Measurements from ENCODE around the gene VTI1B. TPM values are rescaled to one million over a fixed set of nuclear protein-coding genes. Genes with fewer than 3 reads are reported as not detected.
"Not testable (repeated sequence)": the region's sequence is repeated elsewhere in the genome, so short reads cannot be mapped to it uniquely, and the experiment has no call there.

The VTI1B gene
- total RNA-seq, 2 experiments from 2014 or later, result 41.5 to 93.3 TPM

DNA sequence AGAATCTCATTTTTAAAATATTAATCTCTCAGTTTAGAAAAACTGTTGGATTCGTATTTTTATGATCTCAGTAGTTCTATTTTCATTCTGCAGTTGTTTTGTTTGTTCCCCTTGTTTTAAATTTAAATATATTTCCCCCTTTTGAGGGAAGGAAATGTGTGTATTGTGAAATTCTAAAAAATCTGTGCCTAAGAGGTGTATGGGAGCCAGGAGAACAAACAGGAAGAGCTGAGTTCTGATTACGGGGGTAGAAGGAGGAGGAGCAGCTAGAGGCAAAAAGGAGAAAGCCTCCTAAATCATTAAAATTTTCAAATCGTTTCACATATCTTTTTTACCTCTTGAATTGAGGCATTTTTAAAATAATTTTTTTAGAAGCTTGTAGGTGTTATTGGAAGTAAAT lies 29.6 kb upstream of the VTI1B start:
- no peak overlapping the region for H3K4me3 ChIP-seq (ENCODE audit: low read depth, low read length, poor library complexity, severe bottlenecking)
- H3K79me2 ChIP-seq (ENCODE audit: insufficient read depth, low read depth, low read length), result no peaks in the 10 kb centered on the region
- H3K36me3 ChIP-seq (ENCODE audit: insufficient read depth, low read length), result no peaks in the 10 kb centered on the region
- H4K20me1 ChIP-seq (ENCODE audit: insufficient read depth, low read length), result no peaks in the 10 kb centered on the region
- H3K9me3 ChIP-seq (ENCODE audit: low read length), result peaks cover 8% of the 10 kb centered on the region; the same call in 1 of the 2 replicates
- no peak for TF ChIP-seq EZH2phosphoT487 (IDR thresholded peaks at IDR 0.05; ENCODE audit: borderline replicate concordance, low read depth, low read length)
- DNase-seq (ENCODE audit: low spot score), result no peak
- H3K4me1 ChIP-seq (ENCODE audit: insufficient read depth, low read length, poor library complexity, severe bottlenecking), result no peaks in the 10 kb centered on the region
- intact Hi-C loops (cut with micrococcal nuclease; ENCODE audit: unreplicated experiment), result loop anchor here (1.0 to 10.0 kb wide), 5 partner anchors 85 to 539 kb away; partner anchors contain the start of gene ARG2
- POLR2A ChIA-PET, result interaction anchor here (0.6 to 1.8 kb wide), 13 partner anchors 9 to 131 kb away, joined by 3 to 11 read pairs (median 5); partner anchors contain the start of genes ARG2, PIGH and RDH11
- BruUV-seq (replicated peaks), result no TSS peak
- H2AFZ ChIP-seq (ENCODE audit: low read length), result peak overlapping the region; percentile 1; the same call in 1 of the 2 replicates
- H3K27ac ChIP-seq (ENCODE audit: low read depth, low read length, poor library complexity, severe bottlenecking), result no peak overlapping the region
- no peak overlapping the region for H3K4me2 ChIP-seq (ENCODE audit: low read length)
- no peaks in the 10 kb centered on the region for H3K9me2 ChIP-seq (ENCODE audit: insufficient read depth, low read length)
- CTCF ChIA-PET (ENCODE audit: unreplicated experiment), result interaction anchor here (0.7 to 1.5 kb wide), 9 partner anchors 9 to 284 kb away, joined by 3 to 14 read pairs (median 4); partner anchors contain the start of gene PIGH

GRCh38 chr14:67701492-67701891 lies 27.1 kb upstream of the VTI1B start, which contains the start of gene RDH12:
Gene RDH12, plus strand, starts transcription at chr14:67701886. Its CDS starts 20,757 bp downstream, at chr14:67722643.
- BruUV-seq (replicated peaks); DNase-seq (ENCODE audit: low spot score); H3K79me2 ChIP-seq (ENCODE audit: insufficient read depth, low read depth, low read length); H2AFZ ChIP-seq (ENCODE audit: low read length); H3K4me3 ChIP-seq (ENCODE audit: low read depth, low read length, poor library complexity, severe bottlenecking); H3K27ac ChIP-seq (ENCODE audit: low read depth, low read length, poor library complexity, severe bottlenecking); H3K4me2 ChIP-seq (ENCODE audit: low read length); H3K9me3 ChIP-seq (ENCODE audit: low read length); H3K4me1 ChIP-seq (ENCODE audit: insufficient read depth, low read length, poor library complexity, severe bottlenecking); H3K9me2 ChIP-seq (ENCODE audit: insufficient read depth, low read length); H4K20me1 ChIP-seq (ENCODE audit: insufficient read depth, low read length); H3K36me3 ChIP-seq (ENCODE audit: insufficient read depth, low read length): not testable (repeated sequence)
- POLR2A ChIA-PET, result interaction anchor here (0.6 to 1.2 kb wide), 4 partner anchors 28 to 147 kb away, joined by 3 to 6 read pairs (median 5); no protein-coding TSS in a partner anchor
- intact Hi-C loops (cut with micrococcal nuclease; ENCODE audit: unreplicated experiment), result loop anchor here (10.0 kb wide), 2 partner anchors 177 to 537 kb away; no protein-coding TSS in a partner anchor
- CTCF ChIA-PET (ENCODE audit: unreplicated experiment), result interaction anchor here (0.6 kb wide), 1 partner anchor 15 kb away, joined by 3 read pairs; no protein-coding TSS in a partner anchor

GRCh38 chr14:67698179-67698578 lies 23.7 kb upstream of the VTI1B start:
- BruUV-seq (replicated peaks), result no TSS peak
- Histone ChIP-seq H3K79me2 (ENCODE audit: insufficient read depth, low read depth, low read length) (peaks cover 21% of the 10 kb centered on the region; the same call in 1 of the 2 replicates), H2AFZ (ENCODE audit: low read length) (no peak overlapping the region), H3K4me1 (ENCODE audit: insufficient read depth, low read length, poor library complexity, severe bottlenecking) (peaks cover 5% of the 10 kb centered on the region), H3K36me3 (ENCODE audit: insufficient read depth, low read length) (peaks cover 4% of the 10 kb centered on the region; the same call in 1 of the 2 replicates), H3K9me2 (ENCODE audit: insufficient read depth, low read length) (no peaks in the 10 kb centered on the region), H3K9me3 (ENCODE audit: low read length) (no peaks in the 10 kb centered on the region), H3K4me3 (ENCODE audit: low read depth, low read length, poor library complexity, severe bottlenecking) (no peak overlapping the region), H3K27ac (ENCODE audit: low read depth, low read length, poor library complexity, severe bottlenecking) (no peak overlapping the region), H3K4me2 (ENCODE audit: low read length) (no peak overlapping the region), H4K20me1 (ENCODE audit: insufficient read depth, low read length) (no peaks in the 10 kb centered on the region)
- ChIA-PET POLR2A (interaction anchor here (0.6 kb wide), 1 partner anchor 12 kb away, joined by 3 read pairs; no protein-coding TSS in a partner anchor), CTCF (ENCODE audit: unreplicated experiment) (interaction anchor here (0.8 to 1.1 kb wide), 2 partner anchors 85 to 213 kb away, joined by 3 read pairs; no protein-coding TSS in a partner anchor)
- intact Hi-C loops (cut with micrococcal nuclease; ENCODE audit: unreplicated experiment), result no loop called here
- DNase-seq (ENCODE audit: low spot score), result no peak
- TF ChIP-seq EZH2phosphoT487 (IDR thresholded peaks at IDR 0.05; ENCODE audit: borderline replicate concordance, low read depth, low read length) (no peak), CTCF (conservative IDR thresholded peaks at IDR 0.05; ENCODE audit: low read length) (no peak)

Measured in OCI-LY7 (cell line).